HL-60 (cell line): ENCODE data around the gene ACAP1.

Experiments used
- GABPA ChIP-seq: IDR thresholded peaks from 2 replicates; pipeline ENCODE4 v1.6.1; 2012; ENCODE audit warnings: low read depth
- POLR2AphosphoS5 ChIP-seq: IDR thresholded peaks from 2 replicates; pipeline ENCODE4 v1.6.1; 2012; ENCODE audit warnings: low read depth
- REST ChIP-seq: IDR thresholded peaks from 2 replicates; pipeline ENCODE4 v1.6.1; 2012; ENCODE audit warnings: low read depth; ENCODE audit not compliant: insufficient replicate concordance
- TF ChIP-seq, protein P1 (sequence below): IDR thresholded peaks from one replicate; pipeline ENCODE4 v1.5.1; 2011; ENCODE audit warnings: low read length, control low read depth, inconsistent platforms; ENCODE audit not compliant: insufficient read depth

DNA sequence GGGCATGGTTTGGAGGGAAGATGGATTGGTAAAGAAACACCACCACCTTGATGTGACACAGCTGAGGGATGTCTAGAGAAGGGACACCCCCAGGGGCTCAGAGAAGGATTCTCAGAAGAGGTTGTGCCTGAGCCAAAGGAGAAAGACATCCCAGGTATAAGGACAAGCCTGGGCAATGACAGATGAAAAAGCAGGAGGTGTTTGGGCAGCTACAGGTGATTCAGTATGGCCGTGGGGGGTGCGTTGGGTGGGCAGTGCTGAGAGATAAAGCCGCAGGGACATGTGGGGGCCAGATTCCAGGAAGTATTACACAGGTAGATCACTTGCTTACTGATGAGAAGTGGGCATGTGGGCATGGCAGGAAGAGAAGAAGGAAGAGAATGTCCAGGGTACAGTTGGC lies 25.6 kb downstream of the ACAP1 start:
- TF ChIP-seq, protein P1, sequence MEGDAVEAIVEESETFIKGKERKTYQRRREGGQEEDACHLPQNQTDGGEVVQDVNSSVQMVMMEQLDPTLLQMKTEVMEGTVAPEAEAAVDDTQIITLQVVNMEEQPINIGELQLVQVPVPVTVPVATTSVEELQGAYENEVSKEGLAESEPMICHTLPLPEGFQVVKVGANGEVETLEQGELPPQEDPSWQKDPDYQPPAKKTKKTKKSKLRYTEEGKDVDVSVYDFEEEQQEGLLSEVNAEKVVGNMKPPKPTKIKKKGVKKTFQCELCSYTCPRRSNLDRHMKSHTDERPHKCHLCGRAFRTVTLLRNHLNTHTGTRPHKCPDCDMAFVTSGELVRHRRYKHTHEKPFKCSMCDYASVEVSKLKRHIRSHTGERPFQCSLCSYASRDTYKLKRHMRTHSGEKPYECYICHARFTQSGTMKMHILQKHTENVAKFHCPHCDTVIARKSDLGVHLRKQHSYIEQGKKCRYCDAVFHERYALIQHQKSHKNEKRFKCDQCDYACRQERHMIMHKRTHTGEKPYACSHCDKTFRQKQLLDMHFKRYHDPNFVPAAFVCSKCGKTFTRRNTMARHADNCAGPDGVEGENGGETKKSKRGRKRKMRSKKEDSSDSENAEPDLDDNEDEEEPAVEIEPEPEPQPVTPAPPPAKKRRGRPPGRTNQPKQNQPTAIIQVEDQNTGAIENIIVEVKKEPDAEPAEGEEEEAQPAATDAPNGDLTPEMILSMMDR = no peak
- TF ChIP-seq GABPA = no peak
- TF ChIP-seq REST = no peak
- TF ChIP-seq POLR2AphosphoS5 = no peak
